Caco-2 (cell line): ENCODE results near the gene VPS13C. TPM values are rescaled to one million over a fixed set of nuclear protein-coding genes. Genes with fewer than 3 reads are reported as not detected.

Experiments
- BruUV-seq: library from RNA; stranded (reverse); fragments of 400-500 nt; replicated peaks from 2 replicates; lab custom pipeline; 2021; lab: Mats Ljungman, UMichigan
- CTCF ChIA-PET: fragments of 300-600 bp; sonication (Branson Sonifier 250); formaldehyde crosslinking; loops from one replicate; lab custom pipeline; 2022; ENCODE audit warnings: antibody characterized with exemption; lab: Charles Lee
- POLR2A ChIA-PET: fragments of 300-600 bp; sonication (Branson Sonifier 250); formaldehyde crosslinking; loops from one replicate; lab custom pipeline; 2022; ENCODE audit warnings: antibody characterized with exemption; lab: Charles Lee
- DNase-seq, 2 experiments: peaks; one replicate each; pipeline versions ENCODE4 v3.0.0 to v3.0.0-alpha.2; 2020 to 2022
- H3K27me3 ChIP-seq: replicated peaks from 2 replicates; pipeline ENCODE4 v1.6.0; 2011; ENCODE audit warnings: low read length; ENCODE audit not compliant: control insufficient read depth, insufficient read depth
- H3K36me3 ChIP-seq: 2 replicates; pipeline ENCODE4 v1.5.1; 2011; ENCODE audit warnings: low read length; ENCODE audit not compliant: control insufficient read depth, insufficient read depth
- H3K4me1 ChIP-seq: fragments of 250-450 bp; sonication (Bioruptor Pico); 2 replicates; pipeline ENCODE4 v1.5.1; 2020; ENCODE audit warnings: mild to moderate bottlenecking
- H3K4me3 ChIP-seq: 2 replicates; pipeline ENCODE4 v1.5.1; 2011; ENCODE audit warnings: low read depth, mild to moderate bottlenecking, control low read depth, low read length
- H3K9me3 ChIP-seq: fragments of 250-450 bp; sonication (Bioruptor Pico); 2 replicates; pipeline ENCODE4 v1.5.1; 2020; ENCODE audit warnings: mild to moderate bottlenecking, moderate library complexity
- H3K27ac Mint-ChIP-seq: one replicate; pipeline ENCODE4 v1.8.0; 2022; ENCODE audit warnings: mixed read lengths; ENCODE audit not compliant: unreplicated experiment
- H3K27me3 Mint-ChIP-seq: one replicate; pipeline ENCODE4 v1.8.0; 2022; ENCODE audit warnings: mixed read lengths; ENCODE audit not compliant: insufficient read depth, unreplicated experiment
- H3K36me3 Mint-ChIP-seq: one replicate; pipeline ENCODE4 v1.8.0; 2022; ENCODE audit warnings: mild to moderate bottlenecking, mixed read lengths; ENCODE audit not compliant: insufficient read depth, unreplicated experiment
- H3K4me1 Mint-ChIP-seq: one replicate; pipeline ENCODE4 v1.8.0; 2022; ENCODE audit warnings: low read depth, mixed read lengths; ENCODE audit not compliant: unreplicated experiment
- H3K4me3 Mint-ChIP-seq: one replicate; pipeline ENCODE4 v1.8.0; 2022; ENCODE audit warnings: mild to moderate bottlenecking, moderate library complexity, mixed read lengths; ENCODE audit not compliant: unreplicated experiment
- H3K9me3 Mint-ChIP-seq: one replicate; pipeline ENCODE4 v1.8.0; 2022; ENCODE audit warnings: mixed read lengths; ENCODE audit not compliant: unreplicated experiment
- CTCF ChIP-seq, 2 experiments: fragments of 200-600 bp in 1 of 2; IDR thresholded peaks; 1 replicate in 1 of 2; 2 replicates in 1 of 2; pipeline versions ENCODE4 v1.5.1 to v1.8.0; 2011 to 2022; ENCODE audit warnings: antibody characterized with exemption in 1 of 2, control low read depth in 1 of 2, inconsistent platforms in 1 of 2, low read depth in 1 of 2, low read length in 1 of 2, mild to moderate bottlenecking in 1 of 2, moderate library complexity in 1 of 2; ENCODE audit not compliant: insufficient read depth in 1 of 2, severe bottlenecking in 1 of 2, unreplicated experiment in 1 of 2
- intact Hi-C: fragments of 100-400 bp; cut with micrococcal nuclease; formaldehyde crosslinking; loops from one replicate; pipeline ENCODE4 v1.10.0; 2022; ENCODE audit not compliant: unreplicated experiment
- total RNA-seq: library from RNA; stranded (reverse); gene quantifications from 2 replicates; pipeline ENCODE4 v1.2.3, GENCODE V29; 2022

The VPS13C gene
- total RNA-seq, 1 experiment from 2014 or later = 42.4 TPM

GRCh38 chr15:61851955-61852354 lies 208.3 kb downstream of the VPS13C start:
- H3K27ac Mint-ChIP-seq = no peak overlapping the region
- H3K4me3 Mint-ChIP-seq = no peak overlapping the region
- POLR2A ChIA-PET = no interaction called here
- H3K4me1 Mint-ChIP-seq = no peaks in the 10 kb centered on the region
- no peak for DNase-seq
- H3K9me3 Mint-ChIP-seq = no peaks in the 10 kb centered on the region
- CTCF ChIA-PET = no interaction called here
- no peaks in the 10 kb centered on the region for H3K36me3 ChIP-seq
- no peak for TF ChIP-seq CTCF (IDR thresholded peaks at IDR 0.05; ENCODE audit: insufficient read depth in 1 of 2, low read depth in 1 of 2, low read length in 1 of 2, severe bottlenecking in 1 of 2, unreplicated experiment in 1 of 2)
- intact Hi-C loops = no loop called here
- no peaks in the 10 kb centered on the region for H3K27me3 Mint-ChIP-seq
- no peaks in the 10 kb centered on the region for H3K4me1 ChIP-seq
- no peaks in the 10 kb centered on the region for H3K27me3 ChIP-seq
- peaks cover 5% of the 10 kb centered on the region for H3K36me3 Mint-ChIP-seq
- no peak overlapping the region for H3K4me3 ChIP-seq
- BruUV-seq = no TSS peak
- H3K9me3 ChIP-seq = no peaks in the 10 kb centered on the region; the same call in 1 of the 2 replicates

DNA sequence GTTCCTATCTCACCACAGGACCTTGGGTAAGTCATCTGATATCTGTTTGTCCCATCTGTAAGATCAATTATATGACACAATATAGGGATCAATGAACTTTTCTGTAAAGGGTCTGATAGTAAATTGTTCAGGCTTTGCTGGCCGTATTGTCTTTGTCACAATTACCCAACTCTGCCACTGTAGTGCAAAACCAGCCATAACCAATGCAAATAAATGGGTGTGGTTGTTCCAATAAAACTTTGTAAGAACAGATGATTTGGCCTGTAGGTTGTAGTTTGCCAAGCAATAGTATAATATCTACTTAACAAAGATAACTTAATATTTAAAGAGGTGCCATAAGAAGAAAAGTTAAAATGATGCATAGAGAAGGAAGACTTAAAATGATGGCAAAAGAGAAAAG lies 210.8 kb downstream of the VPS13C start:
- no peaks in the 10 kb centered on the region for H3K27me3 ChIP-seq
- peaks cover 4% of the 10 kb centered on the region for H3K27me3 Mint-ChIP-seq
- no peak for TF ChIP-seq CTCF (IDR thresholded peaks at IDR 0.05; ENCODE audit: insufficient read depth in 1 of 2, low read depth in 1 of 2, low read length in 1 of 2, severe bottlenecking in 1 of 2, unreplicated experiment in 1 of 2)
- POLR2A ChIA-PET = no interaction called here
- no peaks in the 10 kb centered on the region for H3K9me3 Mint-ChIP-seq
- no TSS peak for BruUV-seq
- CTCF ChIA-PET = no interaction called here
- H3K36me3 Mint-ChIP-seq = peaks cover 5% of the 10 kb centered on the region
- H3K36me3 ChIP-seq = no peaks in the 10 kb centered on the region
- no peak for DNase-seq
- intact Hi-C loops = no loop called here
- no peak overlapping the region for H3K27ac Mint-ChIP-seq
- no peaks in the 10 kb centered on the region; the same call in 1 of the 2 replicates for H3K9me3 ChIP-seq
- H3K4me1 Mint-ChIP-seq = no peaks in the 10 kb centered on the region
- no peaks in the 10 kb centered on the region for H3K4me1 ChIP-seq
- H3K4me3 Mint-ChIP-seq = no peak overlapping the region
- H3K4me3 ChIP-seq = no peak overlapping the region

- no TSS peak for BruUV-seq
- CTCF ChIA-PET = no interaction called here
- Histone ChIP-seq H3K27me3 (no peaks in the 10 kb centered on the region), H3K4me1 (no peaks in the 10 kb centered on the region), H3K36me3 (no peaks in the 10 kb centered on the region), H3K9me3 (no peaks in the 10 kb centered on the region), H3K4me3 (no peak overlapping the region)
- Mint-ChIP-seq H3K9me3 (no peaks in the 10 kb centered on the region), H3K27me3 (peaks cover 19% of the 10 kb centered on the region), H3K27ac (no peak overlapping the region), H3K4me1 (no peaks in the 10 kb centered on the region), H3K4me3 (no peak overlapping the region), H3K36me3 (no peaks in the 10 kb centered on the region)
- no peak for DNase-seq
- POLR2A ChIA-PET = no interaction called here
- intact Hi-C loops = no loop called here
- no peak for TF ChIP-seq CTCF (IDR thresholded peaks at IDR 0.05; ENCODE audit: insufficient read depth in 1 of 2, low read depth in 1 of 2, low read length in 1 of 2, severe bottlenecking in 1 of 2, unreplicated experiment in 1 of 2)
Measured at GRCh38 chr15:61841466-61841865, 218.8 kb downstream of the VPS13C start.
